ENCODE results near the gene NDUFA13. TPM values are rescaled to one million over a fixed set of nuclear protein-coding genes. Genes with fewer than 3 reads are reported as not detected.

The NDUFA13 gene
- total RNA-seq, 2 experiments from 2014 or later = 306 to 312 TPM

DNA sequence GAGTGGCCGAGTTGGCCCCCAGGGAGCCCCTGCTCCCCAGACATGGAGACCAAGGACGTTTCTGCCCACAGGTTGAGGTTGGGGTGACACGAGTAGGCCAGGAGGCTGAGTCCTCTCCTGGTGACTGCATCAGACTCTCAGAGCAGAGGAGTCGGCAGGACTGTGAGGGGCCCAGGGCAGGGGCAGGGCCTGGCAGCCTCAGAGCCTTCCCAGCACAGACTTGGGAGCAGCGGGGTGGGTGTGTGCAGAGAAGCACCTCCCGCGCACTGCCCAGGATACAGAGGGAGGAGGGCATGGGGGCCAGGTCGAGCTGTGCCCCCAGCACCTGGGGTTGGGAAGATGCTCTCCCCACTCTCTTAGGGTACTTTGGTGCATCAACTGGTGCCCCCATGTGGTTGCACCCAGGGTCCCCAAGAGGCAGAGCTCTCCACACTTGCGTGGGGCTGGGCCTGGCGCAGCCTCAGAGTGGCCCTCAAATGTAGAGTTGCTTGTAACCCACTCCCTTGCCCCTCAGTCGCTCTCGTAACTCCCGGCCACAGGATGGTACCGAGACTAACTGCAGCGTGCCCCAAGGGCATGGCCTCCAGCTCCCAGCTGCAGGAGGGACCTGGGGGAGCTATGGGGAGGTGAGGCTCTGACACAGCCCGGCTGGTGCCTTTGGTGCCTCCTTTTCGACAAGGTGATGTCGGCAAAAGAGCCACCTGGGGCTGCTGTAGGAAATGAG, 16.6 kb upstream of the NDUFA13 start:
- peaks cover 2% of the 10 kb centered on the region for H3K4me1 Mint-ChIP-seq
- H3K27me3 Mint-ChIP-seq = peaks cover 2% of the 10 kb centered on the region
- no peak overlapping the region for H3K27ac Mint-ChIP-seq
- no peaks in the 10 kb centered on the region for H3K9me3 Mint-ChIP-seq
- DNase-seq = no peak
- peaks cover 15% of the 10 kb centered on the region for H3K36me3 Mint-ChIP-seq
- H3K4me3 Mint-ChIP-seq = no peak overlapping the region

DNA sequence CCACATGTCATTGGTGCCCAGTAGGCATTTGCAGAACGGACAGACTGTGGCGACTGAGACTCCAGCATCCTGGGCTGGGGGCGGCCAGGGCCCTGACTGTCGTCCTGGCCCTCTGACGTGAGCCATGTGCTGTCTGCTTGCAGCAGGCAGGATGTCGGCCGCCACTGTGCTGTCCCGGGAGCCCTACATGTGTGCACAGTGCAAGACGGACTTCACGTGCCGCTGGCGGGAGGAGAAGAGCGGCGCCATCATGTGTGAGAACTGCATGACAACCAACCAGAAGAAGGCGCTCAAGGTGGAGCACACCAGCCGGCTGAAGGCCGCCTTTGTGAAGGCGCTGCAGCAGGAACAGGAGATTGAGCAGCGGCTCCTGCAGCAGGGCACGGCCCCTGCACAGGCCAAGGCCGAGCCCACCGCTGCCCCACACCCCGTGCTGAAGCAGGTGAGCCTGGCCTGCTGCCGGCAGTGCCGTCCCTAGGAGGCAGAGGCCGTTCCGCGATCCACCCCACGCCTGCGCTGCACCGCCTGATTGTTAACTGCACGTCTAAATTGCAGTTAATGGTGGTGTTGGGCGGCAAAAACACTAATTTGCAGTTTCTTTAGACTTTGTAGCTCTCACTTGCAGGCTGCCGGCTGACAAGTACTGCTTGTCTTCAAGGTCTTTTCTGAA, 14.9 kb upstream of the NDUFA13 start:
- H3K27me3 Mint-ChIP-seq = peaks cover 2% of the 10 kb centered on the region
- no peaks in the 10 kb centered on the region for H3K4me1 Mint-ChIP-seq
- H3K4me3 Mint-ChIP-seq = no peak overlapping the region
- peaks cover 18% of the 10 kb centered on the region for H3K36me3 Mint-ChIP-seq
- no peak for DNase-seq
- H3K27ac Mint-ChIP-seq = no peak overlapping the region
- H3K9me3 Mint-ChIP-seq = no peaks in the 10 kb centered on the region

DNA sequence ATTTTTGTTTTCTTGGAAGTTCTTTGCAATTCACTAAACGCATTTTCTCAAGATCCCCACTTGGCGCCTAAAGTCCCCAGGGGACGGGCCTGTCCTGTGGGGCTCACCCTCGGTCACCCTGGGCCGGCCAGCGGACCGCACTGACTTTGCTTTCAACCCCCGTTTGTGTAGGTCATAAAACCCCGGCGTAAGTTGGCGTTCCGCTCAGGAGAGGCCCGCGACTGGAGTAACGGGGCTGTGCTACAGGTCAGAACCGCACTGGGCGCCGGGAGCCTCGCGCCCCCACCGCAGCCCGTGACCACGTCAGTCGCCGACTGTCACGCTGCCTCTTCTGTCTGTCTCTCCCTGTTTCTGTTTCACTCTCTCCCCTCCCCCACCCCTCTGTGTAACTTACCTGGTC, 14.2 kb upstream of the NDUFA13 start:
- Mint-ChIP-seq H3K27me3 (peaks cover 2% of the 10 kb centered on the region), H3K4me3 (no peak overlapping the region), H3K9me3 (no peaks in the 10 kb centered on the region), H3K4me1 (no peaks in the 10 kb centered on the region), H3K36me3 (peaks cover 17% of the 10 kb centered on the region), H3K27ac (no peak overlapping the region)
- DNase-seq = no peak

DNA sequence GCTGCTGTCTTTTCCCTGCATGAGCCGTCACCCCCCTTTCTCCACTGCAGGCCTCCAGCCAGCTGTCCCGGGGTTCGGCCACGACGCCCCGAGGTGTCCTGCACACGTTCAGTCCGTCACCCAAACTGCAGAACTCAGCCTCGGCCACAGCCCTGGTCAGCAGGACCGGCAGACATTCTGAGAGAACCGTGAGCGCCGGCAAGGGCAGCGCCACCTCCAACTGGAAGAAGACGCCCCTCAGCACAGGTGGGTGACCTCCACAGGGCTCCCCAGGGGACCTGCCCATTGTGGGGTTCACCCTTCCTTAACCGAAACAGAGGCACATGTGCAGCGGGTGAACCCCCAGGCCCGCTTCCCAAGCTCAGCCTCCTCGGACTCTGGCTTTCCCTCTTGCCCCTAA, 13.7 kb upstream of the NDUFA13 start:
- H3K27me3 Mint-ChIP-seq = peaks cover 2% of the 10 kb centered on the region
- no peak overlapping the region for H3K4me3 Mint-ChIP-seq
- peaks cover 17% of the 10 kb centered on the region for H3K36me3 Mint-ChIP-seq
- no peak for DNase-seq
- H3K9me3 Mint-ChIP-seq = no peaks in the 10 kb centered on the region
- H3K27ac Mint-ChIP-seq = no peak overlapping the region
- no peaks in the 10 kb centered on the region for H3K4me1 Mint-ChIP-seq

DNA sequence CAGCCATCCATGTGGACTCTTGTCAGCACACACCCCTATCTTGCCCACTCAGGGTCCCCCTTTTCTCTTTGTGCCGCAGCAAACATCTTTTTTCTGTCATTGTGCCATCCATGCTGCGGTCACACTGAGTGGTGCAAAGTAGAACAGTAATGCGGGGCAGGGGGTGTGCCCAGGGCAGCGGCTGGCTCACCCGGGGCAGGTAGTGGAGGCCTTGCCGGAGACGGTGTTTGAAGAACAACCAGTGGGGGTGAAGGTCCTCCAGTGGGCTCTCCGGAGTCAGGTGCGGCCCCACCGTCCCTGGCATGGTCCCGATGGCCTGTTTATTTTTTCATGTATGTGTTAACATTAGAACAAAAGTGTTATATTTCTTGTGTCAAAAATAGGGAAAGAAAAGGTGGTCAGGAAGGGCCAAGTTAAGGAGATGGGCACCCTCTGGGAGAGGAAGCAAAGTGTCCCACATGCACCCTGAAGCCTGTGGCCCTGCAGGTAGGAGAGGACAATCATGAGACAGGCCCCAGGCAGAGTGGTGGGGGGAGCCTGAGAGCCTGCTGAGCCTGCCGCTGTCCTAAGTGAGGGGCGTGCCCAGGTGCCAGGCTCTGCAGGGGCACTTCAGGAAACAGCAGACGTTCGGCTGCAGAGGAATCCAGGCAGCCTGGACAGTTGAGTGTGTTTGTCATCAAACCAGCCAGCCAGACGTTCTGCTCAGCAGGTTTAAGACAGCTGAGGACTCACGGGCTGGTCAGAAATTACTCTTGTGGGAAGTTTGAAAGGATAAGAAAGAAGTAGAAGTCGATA, 13.0 kb upstream of the NDUFA13 start:
- H3K9me3 Mint-ChIP-seq = no peaks in the 10 kb centered on the region
- H3K4me3 Mint-ChIP-seq = no peak overlapping the region
- no peak for DNase-seq
- peaks cover 2% of the 10 kb centered on the region for H3K27me3 Mint-ChIP-seq
- H3K4me1 Mint-ChIP-seq = no peaks in the 10 kb centered on the region
- H3K36me3 Mint-ChIP-seq = peaks cover 17% of the 10 kb centered on the region
- H3K27ac Mint-ChIP-seq = peak overlapping the region; percentile 38

DNA sequence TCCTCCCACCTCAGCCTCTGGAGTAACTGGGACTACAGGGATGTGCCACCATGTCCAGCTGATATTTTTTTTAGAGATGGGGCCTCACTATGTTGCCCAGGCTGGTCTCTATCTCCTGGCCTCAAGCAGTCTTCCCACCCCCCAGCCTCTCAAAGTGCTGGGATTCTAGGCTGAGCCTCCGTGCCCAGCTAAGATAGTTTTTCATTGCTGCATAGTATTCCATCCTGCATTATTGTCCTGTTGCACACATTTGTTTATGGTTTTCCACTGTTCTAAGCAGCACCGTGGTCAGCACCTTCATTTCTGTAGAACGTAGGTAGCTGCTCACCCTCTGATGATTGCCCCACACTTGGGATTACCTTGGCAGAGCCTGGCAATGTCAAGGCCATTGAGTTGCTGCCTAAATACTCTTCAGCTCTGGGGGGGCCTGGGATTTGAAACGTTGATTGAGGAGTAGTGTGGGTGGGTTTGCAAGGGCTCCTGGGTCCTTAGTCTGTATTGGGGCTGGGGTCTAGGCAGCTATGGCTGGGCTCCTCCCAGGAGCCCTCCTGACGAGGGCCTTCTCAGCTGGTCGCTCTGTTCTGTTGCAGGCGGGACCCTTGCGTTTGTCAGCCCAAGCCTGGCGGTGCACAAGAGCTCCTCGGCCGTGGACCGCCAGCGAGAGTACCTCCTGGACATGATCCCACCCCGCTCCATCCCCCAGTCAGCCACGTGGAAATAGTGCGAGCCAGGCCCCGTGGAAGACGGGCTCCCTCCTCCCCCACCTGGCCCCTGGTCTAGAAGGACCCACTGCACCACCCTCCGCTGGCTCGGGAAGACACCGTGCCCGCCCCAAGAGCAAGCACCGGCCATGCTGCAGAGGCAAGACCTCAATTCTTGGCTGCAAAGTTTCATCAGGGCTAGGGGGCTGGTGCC, 11.0 kb upstream of the NDUFA13 start:
- no peaks in the 10 kb centered on the region for H3K4me1 Mint-ChIP-seq
- no peaks in the 10 kb centered on the region for H3K27me3 Mint-ChIP-seq
- H3K27ac Mint-ChIP-seq = no peak overlapping the region
- no peak for DNase-seq
- H3K4me3 Mint-ChIP-seq = no peak overlapping the region
- H3K9me3 Mint-ChIP-seq = no peaks in the 10 kb centered on the region
- H3K36me3 Mint-ChIP-seq = peaks cover 14% of the 10 kb centered on the region

DNA sequence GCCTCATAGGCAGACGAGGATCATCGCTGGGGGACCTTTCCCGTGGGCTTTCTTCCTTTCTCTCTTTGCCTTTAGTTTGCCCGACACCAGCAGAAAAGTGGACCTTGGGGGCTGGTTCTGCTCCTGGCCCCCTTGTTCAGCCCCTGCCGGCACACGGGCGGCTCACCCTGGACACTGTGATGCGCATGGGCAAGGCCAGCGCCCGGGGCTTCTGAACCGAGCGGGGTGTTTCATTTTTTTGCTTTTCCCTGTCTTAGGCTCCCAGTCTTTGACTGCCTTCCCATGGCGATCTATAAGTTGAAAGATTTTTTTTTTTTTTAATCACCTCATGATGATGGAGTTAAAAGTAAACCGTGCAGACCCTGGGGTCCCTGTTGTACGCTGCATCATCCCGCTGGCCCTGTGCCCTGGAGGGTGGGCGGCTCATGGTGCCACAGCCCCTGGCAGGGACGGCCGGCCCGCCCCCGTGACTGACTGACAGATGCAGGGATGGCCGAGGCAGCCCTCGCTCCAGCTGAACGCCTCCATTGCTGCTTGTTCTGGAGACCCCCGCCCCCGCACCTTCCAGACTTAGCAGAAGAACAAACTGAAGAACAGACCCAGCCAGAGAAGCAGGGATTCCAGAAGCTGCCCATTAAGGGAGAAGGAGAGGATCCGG, 10.2 kb upstream of the NDUFA13 start:
- H3K27me3 Mint-ChIP-seq = no peaks in the 10 kb centered on the region
- H3K36me3 Mint-ChIP-seq = peaks cover 14% of the 10 kb centered on the region
- no peaks in the 10 kb centered on the region for H3K9me3 Mint-ChIP-seq
- no peak overlapping the region for H3K27ac Mint-ChIP-seq
- DNase-seq = no peak
- H3K4me3 Mint-ChIP-seq = no peak overlapping the region
- no peaks in the 10 kb centered on the region for H3K4me1 Mint-ChIP-seq

DNA sequence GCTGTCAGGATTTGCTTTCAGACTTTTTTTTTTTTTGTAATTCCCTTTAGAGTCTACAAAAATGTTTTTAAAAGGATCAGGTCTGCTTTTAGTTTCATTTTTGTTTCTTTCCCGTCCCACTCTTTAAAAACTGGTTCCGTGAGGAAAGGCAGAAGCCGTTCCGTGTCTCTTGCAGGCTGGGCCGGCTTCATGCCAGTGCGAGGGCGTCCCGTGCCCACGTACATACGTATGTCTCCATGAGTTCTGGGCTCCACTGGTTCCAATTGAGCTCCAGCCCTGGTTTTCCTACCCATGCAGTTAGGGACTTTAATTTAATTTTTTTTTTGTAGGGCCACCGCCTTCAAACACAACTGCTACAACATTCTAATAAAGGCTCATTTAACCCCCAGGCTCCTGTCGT, 9.4 kb upstream of the NDUFA13 start:
- Mint-ChIP-seq H3K36me3 (peaks cover 14% of the 10 kb centered on the region), H3K4me3 (no peak overlapping the region), H3K27me3 (no peaks in the 10 kb centered on the region), H3K4me1 (no peaks in the 10 kb centered on the region), H3K27ac (no peak overlapping the region), H3K9me3 (no peaks in the 10 kb centered on the region)
- DNase-seq = no peak

DNA sequence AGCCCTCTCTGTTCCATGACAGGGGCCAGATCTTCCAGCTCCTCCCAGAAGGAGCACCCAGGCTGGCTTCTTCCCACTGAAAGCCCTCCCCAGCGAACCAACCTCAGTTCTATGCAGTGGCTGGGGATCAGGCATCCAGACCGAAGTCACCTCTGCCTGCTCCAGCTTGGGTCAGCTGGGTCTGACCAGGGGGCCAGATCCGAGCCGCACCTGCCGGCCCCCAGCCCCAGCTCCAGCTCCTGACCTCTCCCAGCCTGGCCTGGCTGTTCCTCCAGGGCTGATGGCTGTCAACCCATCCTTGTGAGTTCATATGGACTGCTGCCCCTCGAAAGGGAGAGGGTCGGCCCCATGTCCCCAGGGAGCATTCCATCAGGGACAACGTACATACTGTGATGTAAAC, 8.7 kb upstream of the NDUFA13 start:
- H3K4me1 Mint-ChIP-seq = peaks cover 1% of the 10 kb centered on the region
- no peak for DNase-seq
- no peak overlapping the region for H3K27ac Mint-ChIP-seq
- no peaks in the 10 kb centered on the region for H3K9me3 Mint-ChIP-seq
- H3K4me3 Mint-ChIP-seq = no peak overlapping the region
- no peaks in the 10 kb centered on the region for H3K27me3 Mint-ChIP-seq
- H3K36me3 Mint-ChIP-seq = peaks cover 14% of the 10 kb centered on the region

DNA sequence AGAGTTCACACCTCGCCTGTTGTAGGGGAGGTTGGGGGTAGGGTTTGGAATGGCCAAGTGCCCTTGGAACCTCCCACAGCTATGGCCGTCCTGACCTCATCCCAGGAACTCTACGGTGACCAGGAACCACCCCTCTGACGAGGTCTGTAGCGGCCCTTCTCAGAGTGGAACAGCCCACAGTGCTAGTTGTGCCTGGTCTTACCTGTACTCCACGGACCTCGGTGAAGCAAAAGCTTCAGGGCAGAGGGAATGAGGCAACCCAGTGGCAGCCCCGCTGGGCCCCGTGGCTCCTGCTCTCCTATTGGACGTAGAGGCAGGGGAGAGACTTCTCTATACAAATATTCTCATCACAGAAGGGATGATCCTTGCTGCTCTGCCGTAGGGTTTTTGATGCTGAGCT, 7.8 kb upstream of the NDUFA13 start:
- H3K27me3 Mint-ChIP-seq = no peaks in the 10 kb centered on the region
- no peak overlapping the region for H3K4me3 Mint-ChIP-seq
- DNase-seq = no peak
- no peaks in the 10 kb centered on the region for H3K9me3 Mint-ChIP-seq
- peaks cover 9% of the 10 kb centered on the region for H3K36me3 Mint-ChIP-seq
- H3K4me1 Mint-ChIP-seq = peaks cover 1% of the 10 kb centered on the region
- no peak overlapping the region for H3K27ac Mint-ChIP-seq

DNA sequence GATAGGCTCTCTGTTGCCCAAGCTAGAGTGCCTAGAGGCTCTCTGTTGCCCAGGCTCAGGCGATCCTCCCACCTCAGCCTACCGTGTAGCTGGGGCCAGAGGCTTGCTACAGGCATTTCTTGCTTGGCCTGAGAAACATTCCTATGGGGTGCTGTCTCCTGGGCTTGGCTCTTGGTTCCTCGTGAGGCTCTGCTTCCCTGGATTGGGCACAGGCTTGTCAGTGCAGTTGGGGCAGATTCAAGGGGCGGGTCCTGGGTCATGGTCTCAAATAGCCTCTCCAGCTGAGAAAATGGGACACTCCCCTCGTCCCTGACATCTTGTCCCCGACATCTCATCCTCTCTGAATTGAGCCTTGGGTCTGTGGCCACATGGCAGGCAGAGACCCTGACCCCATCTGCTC, 5.6 kb upstream of the NDUFA13 start:
- H3K27ac Mint-ChIP-seq = peak overlapping the region; percentile 19
- H3K27me3 Mint-ChIP-seq = no peaks in the 10 kb centered on the region
- H3K9me3 Mint-ChIP-seq = no peaks in the 10 kb centered on the region
- no peak overlapping the region for H3K4me3 Mint-ChIP-seq
- no peak for DNase-seq
- H3K4me1 Mint-ChIP-seq = peaks cover 1% of the 10 kb centered on the region
- peaks cover 13% of the 10 kb centered on the region for H3K36me3 Mint-ChIP-seq

DNA sequence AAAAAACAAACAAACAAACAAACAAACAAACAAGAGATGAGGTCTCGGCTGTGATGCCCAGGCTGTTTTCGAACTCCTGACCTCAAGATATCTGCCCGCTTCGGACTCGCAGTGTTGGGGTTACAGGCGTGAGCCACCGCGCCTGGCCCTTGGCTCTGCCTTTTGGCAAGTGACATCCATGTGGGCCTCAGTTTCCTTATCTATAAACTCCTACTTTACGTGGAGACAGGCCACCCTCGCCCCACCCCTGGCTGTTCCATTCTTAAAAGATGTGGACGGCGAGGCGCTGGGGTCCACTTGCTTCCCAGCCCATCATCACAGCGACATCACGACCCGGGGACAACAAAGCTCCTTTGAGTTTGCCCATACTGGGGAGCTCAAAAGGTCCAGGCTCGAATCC, 2.3 kb upstream of the NDUFA13 start:
- Mint-ChIP-seq H3K27ac (no peak overlapping the region), H3K36me3 (peaks cover 18% of the 10 kb centered on the region), H3K9me3 (no peaks in the 10 kb centered on the region), H3K4me1 (peaks cover 11% of the 10 kb centered on the region), H3K4me3 (no peak overlapping the region), H3K27me3 (no peaks in the 10 kb centered on the region)
- DNase-seq = no peak

DNA sequence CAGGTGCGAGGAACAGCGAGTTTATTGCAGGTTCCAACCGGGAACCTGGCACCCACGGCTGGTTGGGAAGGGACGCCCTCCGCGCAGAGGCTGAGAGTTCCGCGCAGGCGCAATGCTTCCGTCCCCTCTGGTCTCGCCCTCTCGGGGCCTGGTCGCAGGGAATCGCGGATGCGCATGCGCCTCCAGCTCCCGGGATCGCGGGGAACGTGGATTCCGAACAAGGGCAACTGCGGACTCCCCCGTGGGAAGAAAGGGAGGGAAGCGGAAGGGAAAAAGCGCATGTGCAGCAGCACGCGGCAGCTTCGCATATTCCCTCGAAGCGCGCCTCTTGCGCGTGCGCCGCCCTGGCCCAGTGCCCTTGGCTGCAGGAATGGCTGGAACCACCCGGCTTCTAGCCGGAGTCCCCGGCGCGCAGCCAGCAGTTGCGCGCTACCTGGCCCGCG, 1.8 kb upstream of the NDUFA13 start:
- H3K36me3 Mint-ChIP-seq = peaks cover 20% of the 10 kb centered on the region
- no peaks in the 10 kb centered on the region for H3K9me3 Mint-ChIP-seq
- no peak overlapping the region for H3K27ac Mint-ChIP-seq
- H3K4me3 Mint-ChIP-seq = no peak overlapping the region
- DNase-seq = peak; percentile 28
- H3K27me3 Mint-ChIP-seq = no peaks in the 10 kb centered on the region
- peaks cover 13% of the 10 kb centered on the region for H3K4me1 Mint-ChIP-seq

DNA sequence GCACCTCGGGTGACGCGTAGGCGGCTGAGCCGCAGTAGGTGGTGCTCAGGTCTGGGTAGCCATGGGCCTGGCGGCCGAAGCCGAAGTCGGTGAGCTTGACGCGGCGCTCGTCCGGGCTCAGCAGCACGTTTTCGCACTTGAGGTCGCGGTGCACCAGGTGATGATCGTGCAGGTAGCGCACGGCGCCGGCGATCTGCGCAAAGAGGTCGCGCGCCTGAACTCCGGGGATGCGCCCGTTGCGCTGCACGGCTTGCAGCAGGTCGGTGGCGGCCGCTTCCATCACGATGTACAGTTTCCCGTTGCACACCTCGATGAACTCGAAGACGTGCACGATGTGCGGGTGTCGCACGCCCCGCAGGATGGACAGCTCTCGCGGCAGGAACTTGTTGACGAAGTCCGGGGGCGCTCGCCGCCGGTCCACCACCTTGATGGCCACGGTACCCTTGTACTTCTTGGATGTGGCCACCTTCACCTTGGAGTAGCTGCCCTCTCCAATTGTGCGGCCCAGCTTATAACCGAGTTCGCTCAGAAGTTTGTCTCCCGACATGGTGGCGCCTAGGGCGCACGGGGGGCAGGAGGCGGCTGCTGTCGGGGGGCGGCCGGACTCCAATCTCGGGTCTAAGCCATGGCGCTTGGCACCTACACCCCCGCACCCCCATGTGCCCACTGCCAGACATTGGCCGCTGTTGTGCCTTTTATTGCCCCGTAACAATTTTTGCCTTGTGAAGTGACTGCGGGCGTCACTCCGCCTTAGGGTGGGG, 964 bp upstream of the NDUFA13 start, which contains the start of gene TSSK6:
TSSK6 (minus strand) TSS at position 668 of the 761 bp plus-strand sequence; CDS start at position 547, 121 bp downstream.
- H3K27me3 Mint-ChIP-seq = no peaks in the 10 kb centered on the region
- H3K9me3 Mint-ChIP-seq = no peaks in the 10 kb centered on the region
- peaks cover 16% of the 10 kb centered on the region for H3K4me1 Mint-ChIP-seq
- H3K36me3 Mint-ChIP-seq = peaks cover 28% of the 10 kb centered on the region
- peak within 1 kb of the TSS; percentile 90 for H3K27ac Mint-ChIP-seq
- DNase-seq = no peak
- H3K4me3 Mint-ChIP-seq = peak within 1 kb of the TSS; percentile 92
